GM12865 (cell line): ENCODE measurements around the gene DOK3.

ENCODE experiments used
- DNase-seq: peaks from one replicate; pipeline ENCODE4 v3.0.0; 2010; ENCODE audit warnings: low read depth
- H3K4me3 ChIP-seq: 2 replicates; pipeline ENCODE4 v1.5.1; 2011; ENCODE audit warnings: mild to moderate bottlenecking, low read depth, low read length, control low read depth
- TF ChIP-seq, protein P1 (sequence below): IDR thresholded peaks from 2 replicates; pipeline ENCODE4 v1.5.1; 2011; ENCODE audit warnings: low read length, control low read depth, low read depth, inconsistent platforms; ENCODE audit not compliant: insufficient read depth; ENCODE audit errors: missing control alignments

DOK3 gene

DNA sequence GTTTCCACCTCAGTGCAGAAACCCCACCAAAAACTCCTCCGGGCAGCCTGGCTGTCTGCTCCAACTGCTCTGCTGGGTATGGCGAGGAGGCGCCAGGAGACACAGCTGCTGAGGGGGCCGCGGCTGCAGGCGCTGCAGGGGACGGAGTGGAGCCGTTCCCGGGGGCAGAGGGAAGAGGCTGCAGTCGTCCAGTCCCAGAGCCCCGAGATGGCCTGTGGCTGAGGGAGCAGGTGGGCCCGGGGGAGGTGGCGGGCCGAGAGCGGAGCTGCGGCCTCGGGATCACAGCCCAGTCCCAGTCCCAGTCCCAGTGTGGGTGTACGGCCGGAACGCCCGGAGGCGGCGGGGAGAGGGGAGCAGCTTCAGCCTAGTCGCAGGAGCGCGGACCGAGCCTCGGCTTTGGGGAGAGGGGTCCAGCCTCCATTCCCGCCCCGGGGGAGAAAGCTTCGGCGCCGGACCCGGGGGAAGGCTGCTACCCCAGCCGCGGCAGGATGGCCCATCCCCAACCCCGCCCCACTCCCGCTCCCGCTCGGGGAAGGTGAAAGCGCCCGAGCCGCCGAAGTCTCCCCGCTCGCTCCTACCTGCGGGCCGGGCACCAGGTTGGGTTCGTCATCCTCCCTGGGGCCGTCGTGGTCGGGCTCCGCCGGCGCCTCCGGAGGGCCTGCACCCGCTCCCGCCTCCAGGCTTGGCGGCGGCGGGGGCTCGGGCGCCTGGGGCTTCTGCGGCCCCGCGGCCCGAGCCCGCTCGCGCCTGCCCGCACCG lies 44.2 kb upstream of the DOK3 start:
- TF ChIP-seq, protein P1, sequence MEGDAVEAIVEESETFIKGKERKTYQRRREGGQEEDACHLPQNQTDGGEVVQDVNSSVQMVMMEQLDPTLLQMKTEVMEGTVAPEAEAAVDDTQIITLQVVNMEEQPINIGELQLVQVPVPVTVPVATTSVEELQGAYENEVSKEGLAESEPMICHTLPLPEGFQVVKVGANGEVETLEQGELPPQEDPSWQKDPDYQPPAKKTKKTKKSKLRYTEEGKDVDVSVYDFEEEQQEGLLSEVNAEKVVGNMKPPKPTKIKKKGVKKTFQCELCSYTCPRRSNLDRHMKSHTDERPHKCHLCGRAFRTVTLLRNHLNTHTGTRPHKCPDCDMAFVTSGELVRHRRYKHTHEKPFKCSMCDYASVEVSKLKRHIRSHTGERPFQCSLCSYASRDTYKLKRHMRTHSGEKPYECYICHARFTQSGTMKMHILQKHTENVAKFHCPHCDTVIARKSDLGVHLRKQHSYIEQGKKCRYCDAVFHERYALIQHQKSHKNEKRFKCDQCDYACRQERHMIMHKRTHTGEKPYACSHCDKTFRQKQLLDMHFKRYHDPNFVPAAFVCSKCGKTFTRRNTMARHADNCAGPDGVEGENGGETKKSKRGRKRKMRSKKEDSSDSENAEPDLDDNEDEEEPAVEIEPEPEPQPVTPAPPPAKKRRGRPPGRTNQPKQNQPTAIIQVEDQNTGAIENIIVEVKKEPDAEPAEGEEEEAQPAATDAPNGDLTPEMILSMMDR = no peak
- DNase-seq = peak; percentile 27
- peak overlapping the region; percentile 82 for H3K4me3 ChIP-seq

DNA sequence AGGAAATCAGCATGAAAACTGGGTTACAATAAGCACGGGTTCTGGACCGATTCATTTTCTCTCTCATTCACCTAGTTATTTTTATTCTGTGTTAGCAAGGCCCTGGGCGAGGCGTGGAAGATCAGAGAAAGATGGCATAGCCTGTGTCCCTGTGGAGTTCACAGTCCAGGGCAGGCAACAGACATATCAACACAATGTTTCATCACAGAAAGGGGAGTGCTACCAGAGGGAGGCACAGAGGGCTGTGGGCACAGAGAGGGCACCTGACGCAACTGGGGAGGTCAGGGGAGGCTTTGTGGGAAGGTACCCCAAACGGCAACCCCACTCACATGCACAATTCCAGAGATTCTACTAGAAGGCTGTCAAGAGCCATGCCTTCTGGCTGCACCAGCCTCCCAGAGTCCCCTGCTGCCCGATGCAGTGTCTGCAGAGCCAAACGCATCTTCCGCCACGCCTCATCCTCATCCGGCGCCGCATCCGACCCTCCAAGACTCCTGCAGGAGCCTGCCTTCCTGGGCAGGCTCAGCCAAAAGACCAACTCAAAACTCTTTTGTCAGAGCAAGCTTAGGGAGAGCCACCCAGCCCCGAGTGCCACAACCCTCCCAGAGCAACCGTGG lies 43.3 kb upstream of the DOK3 start:
- TF ChIP-seq, protein P1 = no peak
- DNase-seq = no peak
- H3K4me3 ChIP-seq = peak overlapping the region; percentile 82

DNA sequence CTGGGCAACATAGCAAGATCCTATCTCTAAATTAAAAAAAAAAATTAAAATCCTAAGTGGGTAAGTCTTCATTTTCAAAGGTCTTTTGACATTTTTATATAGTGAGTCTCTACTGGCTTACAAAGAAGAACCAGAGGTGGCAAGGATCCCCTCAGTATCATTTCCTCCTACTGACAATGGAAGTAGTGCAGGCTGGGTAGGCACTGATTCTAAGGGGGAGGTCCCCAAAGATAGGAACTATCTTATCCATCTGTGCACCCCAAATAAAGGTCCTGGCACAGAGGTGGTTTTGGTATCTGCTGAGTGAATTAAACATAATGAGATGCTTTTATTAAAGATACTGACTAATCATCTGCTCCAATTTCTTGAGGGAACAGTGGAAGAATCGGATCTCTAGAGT lies 40.5 kb upstream of the DOK3 start:
- TF ChIP-seq, protein P1 = no peak
- DNase-seq = no peak
- H3K4me3 ChIP-seq = no peak overlapping the region

DNA sequence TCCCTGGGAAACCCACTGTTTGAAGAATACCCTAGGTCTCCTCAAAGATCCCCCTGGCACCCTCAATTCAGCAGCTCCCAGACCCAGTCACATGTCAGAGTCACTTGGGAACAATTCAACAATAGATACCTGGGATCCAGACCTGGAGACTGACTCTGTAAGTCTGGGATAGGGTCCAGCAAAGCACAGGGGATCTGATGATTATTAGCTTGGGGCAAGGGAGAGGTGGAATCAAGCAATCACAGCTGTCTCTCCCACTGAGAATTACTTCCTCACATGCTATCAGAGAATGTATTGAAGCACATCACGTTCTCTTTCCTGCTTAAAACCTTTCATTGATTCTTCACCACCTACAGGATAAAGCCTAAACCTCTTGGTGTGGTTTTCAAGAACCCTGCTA lies 38.9 kb upstream of the DOK3 start:
- no peak for DNase-seq
- H3K4me3 ChIP-seq = no peak overlapping the region
- TF ChIP-seq, protein P1 = no peak

DNA sequence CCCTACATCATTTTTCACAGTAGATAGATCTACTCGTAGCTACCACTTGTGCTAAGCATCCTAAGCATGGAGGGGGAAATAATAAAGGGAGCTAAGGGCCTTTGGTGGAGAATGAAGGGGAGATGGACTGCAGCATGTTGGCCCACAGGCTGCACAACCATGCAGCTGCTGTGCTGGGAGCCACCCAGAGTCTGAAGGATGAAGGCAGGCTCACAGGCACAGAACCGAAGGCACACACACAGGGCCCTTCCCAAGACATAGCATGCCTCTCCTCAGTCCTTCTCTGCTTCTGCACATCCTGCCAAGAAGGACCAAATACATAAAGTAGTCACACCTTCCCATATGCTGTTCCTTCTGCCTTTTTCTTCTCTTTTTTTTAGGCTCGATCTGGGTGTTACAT lies 38.1 kb upstream of the DOK3 start:
- DNase-seq = no peak
- no peak overlapping the region for H3K4me3 ChIP-seq
- TF ChIP-seq, protein P1 = no peak

DNA sequence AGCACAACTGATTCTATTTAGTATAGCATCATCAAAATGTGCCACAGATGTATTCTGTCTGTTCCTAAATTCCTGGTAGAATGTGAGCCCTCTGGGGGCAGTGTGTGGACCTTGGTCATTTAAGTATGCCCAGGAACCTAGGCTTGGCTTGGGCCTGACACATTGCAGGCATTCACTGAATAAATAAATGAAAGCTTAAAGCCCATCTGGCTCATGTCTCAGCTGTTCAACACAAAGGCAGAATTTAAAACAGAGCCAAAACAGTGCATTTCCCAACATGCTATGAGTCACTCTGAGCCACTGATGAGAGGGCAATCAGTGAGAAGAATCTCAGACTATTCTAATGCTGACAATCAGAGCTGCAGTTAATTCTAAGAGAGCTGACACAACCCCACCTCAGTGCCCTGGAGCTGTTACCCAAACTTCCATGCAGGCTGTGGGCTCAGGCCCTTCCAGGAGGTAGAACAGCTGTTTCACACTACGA lies 36.7 kb upstream of the DOK3 start:
- TF ChIP-seq, protein P1 = no peak
- DNase-seq = no peak
- no peak overlapping the region for H3K4me3 ChIP-seq
